ENCODE data around the gene TMEM127.
"Not testable (repeated sequence)": the region's sequence is repeated elsewhere in the genome, so short reads cannot be mapped to it uniquely, and the experiment has no call there.

The TMEM127 gene

DNA sequence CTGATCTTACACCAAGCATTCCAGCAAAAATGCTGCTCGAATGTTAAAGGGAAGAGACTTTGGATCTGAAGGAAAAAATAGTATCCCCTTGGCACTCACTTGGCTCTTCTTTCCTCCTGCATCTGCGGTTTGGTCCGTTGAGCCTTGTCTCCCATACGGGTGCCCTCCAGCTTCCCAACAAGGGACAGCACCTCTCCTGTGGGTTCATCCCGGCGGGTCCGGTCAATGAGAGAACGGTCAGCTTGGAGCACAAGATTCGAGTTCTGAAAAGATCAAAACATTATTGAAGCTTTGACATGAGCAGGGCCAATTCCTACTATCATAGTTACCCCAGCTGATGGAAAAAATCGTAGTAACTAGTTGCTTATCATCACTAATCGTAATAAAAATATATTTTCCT, 38.8 kb upstream of the TMEM127 start:
- DNase-seq (ENCODE audit: low read depth) = no peak
- TF ChIP-seq, protein P1, sequence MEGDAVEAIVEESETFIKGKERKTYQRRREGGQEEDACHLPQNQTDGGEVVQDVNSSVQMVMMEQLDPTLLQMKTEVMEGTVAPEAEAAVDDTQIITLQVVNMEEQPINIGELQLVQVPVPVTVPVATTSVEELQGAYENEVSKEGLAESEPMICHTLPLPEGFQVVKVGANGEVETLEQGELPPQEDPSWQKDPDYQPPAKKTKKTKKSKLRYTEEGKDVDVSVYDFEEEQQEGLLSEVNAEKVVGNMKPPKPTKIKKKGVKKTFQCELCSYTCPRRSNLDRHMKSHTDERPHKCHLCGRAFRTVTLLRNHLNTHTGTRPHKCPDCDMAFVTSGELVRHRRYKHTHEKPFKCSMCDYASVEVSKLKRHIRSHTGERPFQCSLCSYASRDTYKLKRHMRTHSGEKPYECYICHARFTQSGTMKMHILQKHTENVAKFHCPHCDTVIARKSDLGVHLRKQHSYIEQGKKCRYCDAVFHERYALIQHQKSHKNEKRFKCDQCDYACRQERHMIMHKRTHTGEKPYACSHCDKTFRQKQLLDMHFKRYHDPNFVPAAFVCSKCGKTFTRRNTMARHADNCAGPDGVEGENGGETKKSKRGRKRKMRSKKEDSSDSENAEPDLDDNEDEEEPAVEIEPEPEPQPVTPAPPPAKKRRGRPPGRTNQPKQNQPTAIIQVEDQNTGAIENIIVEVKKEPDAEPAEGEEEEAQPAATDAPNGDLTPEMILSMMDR (conservative IDR thresholded peaks at IDR 0.05; ENCODE audit: control insufficient read depth, insufficient read depth, low read depth, low read length) = no peak
- H3K4me3 ChIP-seq (ENCODE audit: control insufficient read depth, low read depth, low read length) = peak overlapping the region; percentile 100

DNA sequence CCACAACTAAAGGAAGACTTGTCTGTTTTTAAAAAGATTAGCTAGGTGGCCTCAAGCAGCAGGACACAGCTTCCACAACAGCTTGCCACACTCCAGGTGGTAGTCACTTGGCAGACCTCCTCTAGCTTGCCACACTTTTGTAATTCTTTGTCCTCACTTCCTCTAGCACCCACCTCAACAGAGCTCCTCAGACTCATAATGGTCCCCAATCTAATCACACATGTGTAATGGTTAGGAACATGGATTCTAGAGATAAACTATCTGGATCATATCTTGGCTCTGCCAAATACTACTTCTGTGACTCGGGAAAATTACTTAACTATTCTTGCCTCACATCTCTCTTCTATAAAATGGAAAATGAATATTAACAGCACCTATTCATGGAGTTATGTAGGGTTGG, 36.1 kb upstream of the TMEM127 start:
- TF ChIP-seq, protein P1 (conservative IDR thresholded peaks at IDR 0.05; ENCODE audit: control insufficient read depth, insufficient read depth, low read depth, low read length) = no peak
- no peak for DNase-seq (ENCODE audit: low read depth)
- no peak overlapping the region for H3K4me3 ChIP-seq (ENCODE audit: control insufficient read depth, low read depth, low read length)

DNA sequence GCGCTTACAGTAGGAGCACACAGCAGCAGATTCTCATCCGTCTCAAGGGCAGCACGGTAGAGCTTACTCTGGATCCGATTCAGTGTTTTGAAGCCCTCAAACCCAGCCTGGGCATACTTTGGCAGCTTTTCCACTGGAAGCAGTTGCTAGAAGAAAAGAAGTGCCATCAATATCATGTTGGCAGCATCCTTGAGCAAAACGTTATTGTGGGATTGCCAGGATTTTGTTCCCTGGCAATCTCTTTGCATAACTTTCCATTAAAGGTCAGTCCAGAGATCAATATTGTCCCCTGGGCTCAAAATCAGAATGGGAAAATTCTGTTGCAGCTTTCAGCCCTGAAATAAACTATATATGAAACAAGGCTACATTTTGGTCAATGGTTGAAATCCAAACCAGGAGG, 31.1 kb upstream of the TMEM127 start:
- H3K4me3 ChIP-seq (ENCODE audit: control insufficient read depth, low read depth, low read length) = no peak overlapping the region
- no peak for DNase-seq (ENCODE audit: low read depth)
- TF ChIP-seq, protein P1 (conservative IDR thresholded peaks at IDR 0.05; ENCODE audit: control insufficient read depth, insufficient read depth, low read depth, low read length) = no peak

DNA sequence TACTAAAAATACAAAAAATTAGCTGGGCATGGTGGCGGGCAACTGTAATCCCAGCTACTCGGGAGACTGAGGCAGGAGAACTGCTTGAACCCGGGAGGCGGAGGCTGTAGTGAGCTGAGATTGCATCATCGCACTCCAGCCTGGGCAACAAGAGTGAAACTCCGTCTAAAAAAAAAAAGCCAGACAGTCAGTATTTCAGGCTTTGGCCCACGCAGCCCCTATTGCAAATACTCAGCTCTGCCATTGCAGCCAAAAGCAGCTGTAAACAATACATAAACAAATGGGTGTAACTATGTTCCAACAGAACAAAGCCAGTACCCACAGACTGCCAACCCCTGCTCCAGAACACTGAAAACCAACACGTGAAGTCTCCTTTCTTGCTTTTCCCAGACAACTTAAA, 28.5 kb upstream of the TMEM127 start:
- not testable (repeated sequence) for H3K4me3 ChIP-seq (ENCODE audit: control insufficient read depth, low read depth, low read length)

DNA sequence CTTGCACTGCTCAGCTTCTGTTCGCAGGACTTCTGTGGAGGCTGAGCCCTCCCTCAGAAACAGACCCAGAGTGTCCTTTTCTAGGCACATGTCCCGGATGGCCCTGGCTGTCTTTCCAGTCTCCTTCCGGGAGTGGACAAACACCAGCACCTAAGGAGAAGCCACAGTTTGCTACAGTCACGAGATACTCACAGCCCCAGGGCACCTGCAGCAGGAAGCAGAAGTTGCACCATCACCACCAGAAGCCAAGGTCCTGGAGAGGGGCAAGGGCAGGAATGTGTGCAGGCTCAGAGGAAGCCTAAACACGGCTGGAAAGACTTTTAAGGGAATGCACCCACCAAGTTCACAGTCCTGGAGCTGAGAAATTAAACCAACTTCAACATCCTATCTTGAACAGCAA, 26.0 kb upstream of the TMEM127 start:
- H3K4me3 ChIP-seq (ENCODE audit: control insufficient read depth, low read depth, low read length) = no peak overlapping the region
- no peak for DNase-seq (ENCODE audit: low read depth)
- TF ChIP-seq, protein P1 (conservative IDR thresholded peaks at IDR 0.05; ENCODE audit: control insufficient read depth, insufficient read depth, low read depth, low read length) = no peak

More for the DNA sequence above, 28.5 kb upstream of the TMEM127 start:
- not testable (repeated sequence) for DNase-seq (ENCODE audit: low read depth)

DNA sequence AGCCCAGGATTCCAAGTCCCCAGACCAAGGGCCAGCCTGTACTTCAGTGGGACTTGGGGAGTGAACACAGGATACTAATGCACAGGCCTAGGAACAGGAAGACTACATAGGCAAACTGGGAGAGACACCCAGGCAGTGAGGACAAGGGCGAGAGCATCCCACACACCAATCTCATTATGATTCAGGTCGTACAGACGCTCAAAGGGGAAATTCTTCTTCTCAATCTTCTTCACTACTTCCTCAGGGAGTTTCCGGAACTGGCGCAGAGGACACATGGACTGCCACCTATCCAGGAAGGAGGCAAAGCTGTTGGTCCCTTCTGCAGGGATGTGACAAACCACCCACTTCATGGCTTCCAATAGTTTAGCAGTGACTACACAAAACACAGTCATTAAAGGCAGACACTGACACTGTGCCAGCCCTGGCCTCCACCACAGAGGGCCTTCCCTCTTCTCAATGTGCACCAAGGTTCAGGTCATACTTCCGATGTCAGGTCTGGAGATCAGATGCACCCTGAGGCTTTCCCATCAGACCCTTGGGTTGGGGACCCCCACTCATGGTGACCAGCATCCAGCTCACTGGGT, 21.6 kb upstream of the TMEM127 start:
- no peak overlapping the region for H3K4me3 ChIP-seq (ENCODE audit: control insufficient read depth, low read depth, low read length)
- no peak for DNase-seq (ENCODE audit: low read depth)
- TF ChIP-seq, protein P1 (conservative IDR thresholded peaks at IDR 0.05; ENCODE audit: control insufficient read depth, insufficient read depth, low read depth, low read length) = no peak

DNA sequence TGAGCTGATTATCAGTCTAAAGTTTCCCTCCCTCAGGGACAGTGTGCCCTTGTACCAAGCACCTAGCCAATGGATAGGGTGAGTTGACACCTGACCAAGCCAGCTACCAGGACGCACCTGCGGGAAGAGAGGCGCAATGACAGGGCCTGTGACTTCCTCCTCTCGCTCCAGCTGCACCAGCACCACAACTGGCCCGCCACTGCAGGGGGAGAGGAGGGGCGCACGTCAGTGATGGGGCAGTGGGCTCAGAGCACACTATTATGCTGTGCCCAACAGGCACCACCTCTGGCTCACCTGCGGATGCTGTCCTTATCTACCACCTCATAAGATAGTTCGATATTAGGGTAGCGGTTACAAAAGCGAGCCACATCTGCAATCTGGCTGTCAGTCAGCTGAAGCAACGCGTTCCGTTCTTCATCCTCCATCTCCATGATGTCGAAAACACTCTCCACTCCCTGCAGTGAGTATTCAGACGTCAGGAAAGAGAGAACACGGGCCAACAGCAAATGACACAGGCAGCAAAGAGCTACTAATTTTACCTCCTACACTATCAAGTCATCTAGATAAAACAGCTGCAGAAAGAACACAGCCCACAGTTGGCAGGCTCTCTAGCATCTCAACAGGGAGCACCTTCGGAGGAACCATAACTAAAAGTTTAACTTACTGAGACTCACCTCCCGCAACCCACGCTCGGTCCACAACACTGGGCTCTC, 11.1 kb upstream of the TMEM127 start:
- TF ChIP-seq, protein P1 (conservative IDR thresholded peaks at IDR 0.05; ENCODE audit: control insufficient read depth, insufficient read depth, low read depth, low read length) = no peak
- DNase-seq (ENCODE audit: low read depth) = no peak

More for the DNA sequence above, 11.1 kb upstream of the TMEM127 start:
- H3K4me3 ChIP-seq (ENCODE audit: control insufficient read depth, low read depth, low read length) = no peak overlapping the region

Measured in fibroblast of mammary gland (primary cell).